SK-N-SH treated with all-trans-retinoic acid at 6 μM for 48 hours (cell line): ENCODE results near the gene PSMG4.

ENCODE experiments used
- ATAC-seq: fragments of 200-7000 bp; cut with Tn5 transposase; 3 replicates; pipeline ENCODE4 v1.9.1; 2020; ENCODE audit warnings: mild to moderate bottlenecking, moderate library complexity
- BACH2 ChIP-seq: fragments of 250-450 bp; sonication (Bioruptor Pico); IDR thresholded peaks from 2 replicates; pipeline ENCODE4 v1.9.0; 2021; ENCODE audit warnings: mild to moderate bottlenecking, borderline replicate concordance
- CSDC2 ChIP-seq: fragments of 250-450 bp; sonication (Bioruptor Pico); IDR thresholded peaks from 2 replicates; pipeline ENCODE4 v1.5.0; 2020; ENCODE audit warnings: mild to moderate bottlenecking, moderate library complexity
- ESRRG ChIP-seq: fragments of 250-450 bp; sonication (Bioruptor Pico); IDR thresholded peaks from 2 replicates; pipeline ENCODE4 v1.6.1; 2021; ENCODE audit warnings: mild to moderate bottlenecking
- GLIS3 ChIP-seq: fragments of 250-450 bp; sonication (Bioruptor Pico); IDR thresholded peaks from 2 replicates; pipeline ENCODE4 v1.5.0; 2020; ENCODE audit warnings: mild to moderate bottlenecking, moderate library complexity
- ISL1 ChIP-seq: fragments of 250-450 bp; sonication (Bioruptor Pico); IDR thresholded peaks from 2 replicates; pipeline ENCODE4 v2.1.2; 2022; ENCODE audit warnings: mild to moderate bottlenecking, moderate library complexity
- OSR1 ChIP-seq: fragments of 250-450 bp; sonication (Bioruptor Pico); IDR thresholded peaks from 2 replicates; pipeline ENCODE4 v1.8.0; 2022; ENCODE audit warnings: moderate library complexity, mild to moderate bottlenecking, inconsistent platforms
- PPARA ChIP-seq: fragments of 250-450 bp; sonication (Bioruptor Pico); IDR thresholded peaks from 2 replicates; pipeline ENCODE4 v1.5.0; 2020; ENCODE audit warnings: mild to moderate bottlenecking, borderline replicate concordance
- RARB ChIP-seq: fragments of 250-450 bp; sonication (Bioruptor Pico); IDR thresholded peaks from 2 replicates; pipeline ENCODE4 v1.8.0; 2021; ENCODE audit warnings: mild to moderate bottlenecking, moderate library complexity
- SNAI2 ChIP-seq: fragments of 250-450 bp; sonication (Bioruptor Pico); IDR thresholded peaks from 2 replicates; pipeline ENCODE4 v1.5.0; 2020; ENCODE audit warnings: mild to moderate bottlenecking, moderate library complexity
- TCF4 ChIP-seq: fragments of 250-450 bp; sonication (Bioruptor Pico); IDR thresholded peaks from 2 replicates; pipeline ENCODE4 v1.8.0; 2021; ENCODE audit warnings: mild to moderate bottlenecking, moderate library complexity, borderline replicate concordance
- TOX ChIP-seq: fragments of 250-450 bp; sonication (Bioruptor Pico); IDR thresholded peaks from 2 replicates; pipeline ENCODE4 v1.8.0; 2021; ENCODE audit warnings: mild to moderate bottlenecking, moderate library complexity, borderline replicate concordance
- ZC3H10 ChIP-seq: fragments of 250-450 bp; sonication (Bioruptor Pico); IDR thresholded peaks from 2 replicates; pipeline ENCODE4 v1.5.1; 2021; ENCODE audit warnings: mild to moderate bottlenecking, moderate library complexity
- ZFP3 ChIP-seq: fragments of 250-450 bp; sonication (Bioruptor Pico); IDR thresholded peaks from 2 replicates; pipeline ENCODE4 v1.5.0; 2020; ENCODE audit warnings: mild to moderate bottlenecking, moderate library complexity
- ZFP30 ChIP-seq: fragments of 450-650 bp; formaldehyde crosslinking; IDR thresholded peaks from 2 replicates; pipeline ENCODE4 v1.5.0; 2022; ENCODE audit warnings: mild to moderate bottlenecking, moderate library complexity
- ZNF565 ChIP-seq: fragments of 450-650 bp; formaldehyde crosslinking; conservative IDR thresholded peaks from 2 replicates; pipeline ENCODE4 v1.5.0; 2020; ENCODE audit warnings: low read depth, mild to moderate bottlenecking, moderate library complexity
- ZNF70 ChIP-seq: fragments of 450-650 bp; formaldehyde crosslinking; IDR thresholded peaks from 2 replicates; pipeline ENCODE4 v1.5.0; 2020; ENCODE audit warnings: mild to moderate bottlenecking, moderate library complexity
- ZNF8 ChIP-seq: fragments of 450-650 bp; formaldehyde crosslinking; IDR thresholded peaks from 2 replicates; pipeline ENCODE4 v1.5.0; 2020; ENCODE audit warnings: mild to moderate bottlenecking, moderate library complexity
- TF ChIP-seq, protein P1 (sequence below): fragments of 250-450 bp; sonication (Bioruptor Pico); IDR thresholded peaks from 2 replicates; pipeline ENCODE4 v1.5.1; 2021; ENCODE audit warnings: mild to moderate bottlenecking, moderate library complexity
- TF ChIP-seq, protein P2 (sequence below): fragments of 250-450 bp; sonication (Bioruptor Pico); IDR thresholded peaks from 2 replicates; pipeline ENCODE4 v1.8.0; 2021; ENCODE audit warnings: low read depth, mild to moderate bottlenecking, moderate library complexity, borderline replicate concordance
- TF ChIP-seq, protein P3 (sequence below): fragments of 250-450 bp; sonication (Bioruptor Pico); IDR thresholded peaks from 2 replicates; pipeline ENCODE4 v1.5.1; 2020; ENCODE audit warnings: low read depth, mild to moderate bottlenecking, moderate library complexity
- TF ChIP-seq, protein P4 (sequence below): fragments of 250-450 bp; sonication (Bioruptor Pico); IDR thresholded peaks from 2 replicates; pipeline ENCODE4 v1.8.0; 2020; ENCODE audit warnings: mild to moderate bottlenecking, moderate library complexity, borderline replicate concordance

Gene PSMG4

DNA sequence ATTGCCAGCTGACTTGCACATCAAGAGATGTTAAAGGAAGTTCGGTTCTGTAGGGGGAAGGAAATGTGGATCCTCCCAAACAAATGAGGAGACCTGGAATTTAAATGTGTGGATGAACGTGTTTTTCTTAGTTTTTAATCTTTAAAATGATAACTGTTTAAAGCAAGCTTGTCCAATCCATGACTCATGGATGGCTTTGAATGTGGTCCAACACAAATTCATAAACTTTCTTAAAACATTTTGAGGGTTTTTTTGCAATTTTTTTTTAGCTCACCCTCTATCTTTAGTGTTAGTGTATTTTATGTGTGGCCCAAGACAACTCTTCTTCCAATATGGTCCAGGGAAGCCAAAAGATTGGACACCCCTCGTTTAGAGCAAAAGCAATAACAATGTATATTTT lies 43.8 kb upstream of the PSMG4 start:
- no peak for ATAC-seq
- TF ChIP-seq ZNF565 (CRISPR knock-in tag), result no peak
- no peak for TF ChIP-seq ZFP30 (CRISPR knock-in tag)
- TF ChIP-seq, protein P1, sequence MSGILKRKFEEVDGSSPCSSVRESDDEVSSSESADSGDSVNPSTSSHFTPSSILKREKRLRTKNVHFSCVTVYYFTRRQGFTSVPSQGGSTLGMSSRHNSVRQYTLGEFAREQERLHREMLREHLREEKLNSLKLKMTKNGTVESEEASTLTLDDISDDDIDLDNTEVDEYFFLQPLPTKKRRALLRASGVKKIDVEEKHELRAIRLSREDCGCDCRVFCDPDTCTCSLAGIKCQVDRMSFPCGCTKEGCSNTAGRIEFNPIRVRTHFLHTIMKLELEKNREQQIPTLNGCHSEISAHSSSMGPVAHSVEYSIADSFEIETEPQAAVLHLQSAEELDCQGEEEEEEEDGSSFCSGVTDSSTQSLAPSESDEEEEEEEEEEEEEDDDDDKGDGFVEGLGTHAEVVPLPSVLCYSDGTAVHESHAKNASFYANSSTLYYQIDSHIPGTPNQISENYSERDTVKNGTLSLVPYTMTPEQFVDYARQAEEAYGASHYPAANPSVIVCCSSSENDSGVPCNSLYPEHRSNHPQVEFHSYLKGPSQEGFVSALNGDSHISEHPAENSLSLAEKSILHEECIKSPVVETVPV (CRISPR knock-in tag), result no peak
- no peak for TF ChIP-seq ZNF8
- TF ChIP-seq PPARA, result no peak
- no peak for TF ChIP-seq ZC3H10 (CRISPR knock-in tag)
- no peak for TF ChIP-seq ZNF70 (CRISPR knock-in tag)
- no peak for TF ChIP-seq RARB
- TF ChIP-seq, protein P2, sequence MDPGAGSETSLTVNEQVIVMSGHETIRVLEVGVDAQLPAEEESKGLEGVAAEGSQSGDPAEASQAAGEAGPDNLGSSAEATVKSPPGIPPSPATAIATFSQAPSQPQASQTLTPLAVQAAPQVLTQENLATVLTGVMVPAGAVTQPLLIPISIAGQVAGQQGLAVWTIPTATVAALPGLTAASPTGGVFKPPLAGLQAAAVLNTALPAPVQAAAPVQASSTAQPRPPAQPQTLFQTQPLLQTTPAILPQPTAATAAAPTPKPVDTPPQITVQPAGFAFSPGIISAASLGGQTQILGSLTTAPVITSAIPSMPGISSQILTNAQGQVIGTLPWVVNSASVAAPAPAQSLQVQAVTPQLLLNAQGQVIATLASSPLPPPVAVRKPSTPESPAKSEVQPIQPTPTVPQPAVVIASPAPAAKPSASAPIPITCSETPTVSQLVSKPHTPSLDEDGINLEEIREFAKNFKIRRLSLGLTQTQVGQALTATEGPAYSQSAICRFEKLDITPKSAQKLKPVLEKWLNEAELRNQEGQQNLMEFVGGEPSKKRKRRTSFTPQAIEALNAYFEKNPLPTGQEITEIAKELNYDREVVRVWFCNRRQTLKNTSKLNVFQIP (CRISPR knock-in tag), result no peak
- TF ChIP-seq GLIS3, result no peak
- TF ChIP-seq ESRRG (CRISPR knock-in tag), result no peak
- TF ChIP-seq SNAI2 (CRISPR knock-in tag), result no peak
- no peak for TF ChIP-seq ZFP3 (CRISPR knock-in tag)
- TF ChIP-seq, protein P3, sequence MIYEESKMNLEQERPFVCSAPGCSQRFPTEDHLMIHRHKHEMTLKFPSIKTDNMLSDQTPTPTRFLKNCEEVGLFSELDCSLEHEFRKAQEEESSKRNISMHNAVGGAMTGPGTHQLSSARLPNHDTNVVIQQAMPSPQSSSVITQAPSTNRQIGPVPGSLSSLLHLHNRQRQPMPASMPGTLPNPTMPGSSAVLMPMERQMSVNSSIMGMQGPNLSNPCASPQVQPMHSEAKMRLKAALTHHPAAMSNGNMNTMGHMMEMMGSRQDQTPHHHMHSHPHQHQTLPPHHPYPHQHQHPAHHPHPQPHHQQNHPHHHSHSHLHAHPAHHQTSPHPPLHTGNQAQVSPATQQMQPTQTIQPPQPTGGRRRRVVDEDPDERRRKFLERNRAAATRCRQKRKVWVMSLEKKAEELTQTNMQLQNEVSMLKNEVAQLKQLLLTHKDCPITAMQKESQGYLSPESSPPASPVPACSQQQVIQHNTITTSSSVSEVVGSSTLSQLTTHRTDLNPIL (CRISPR knock-in tag), result no peak
- TF ChIP-seq CSDC2, result no peak
- no peak for TF ChIP-seq BACH2 (CRISPR knock-in tag)
- TF ChIP-seq TOX (CRISPR knock-in tag), result no peak
- TF ChIP-seq, protein P4, sequence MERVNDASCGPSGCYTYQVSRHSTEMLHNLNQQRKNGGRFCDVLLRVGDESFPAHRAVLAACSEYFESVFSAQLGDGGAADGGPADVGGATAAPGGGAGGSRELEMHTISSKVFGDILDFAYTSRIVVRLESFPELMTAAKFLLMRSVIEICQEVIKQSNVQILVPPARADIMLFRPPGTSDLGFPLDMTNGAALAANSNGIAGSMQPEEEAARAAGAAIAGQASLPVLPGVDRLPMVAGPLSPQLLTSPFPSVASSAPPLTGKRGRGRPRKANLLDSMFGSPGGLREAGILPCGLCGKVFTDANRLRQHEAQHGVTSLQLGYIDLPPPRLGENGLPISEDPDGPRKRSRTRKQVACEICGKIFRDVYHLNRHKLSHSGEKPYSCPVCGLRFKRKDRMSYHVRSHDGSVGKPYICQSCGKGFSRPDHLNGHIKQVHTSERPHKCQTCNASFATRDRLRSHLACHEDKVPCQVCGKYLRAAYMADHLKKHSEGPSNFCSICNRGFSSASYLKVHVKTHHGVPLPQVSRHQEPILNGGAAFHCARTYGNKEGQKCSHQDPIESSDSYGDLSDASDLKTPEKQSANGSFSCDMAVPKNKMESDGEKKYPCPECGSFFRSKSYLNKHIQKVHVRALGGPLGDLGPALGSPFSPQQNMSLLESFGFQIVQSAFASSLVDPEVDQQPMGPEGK (CRISPR knock-in tag), result no peak
- no peak for TF ChIP-seq OSR1 (CRISPR knock-in tag)
- no peak for TF ChIP-seq TCF4

DNA sequence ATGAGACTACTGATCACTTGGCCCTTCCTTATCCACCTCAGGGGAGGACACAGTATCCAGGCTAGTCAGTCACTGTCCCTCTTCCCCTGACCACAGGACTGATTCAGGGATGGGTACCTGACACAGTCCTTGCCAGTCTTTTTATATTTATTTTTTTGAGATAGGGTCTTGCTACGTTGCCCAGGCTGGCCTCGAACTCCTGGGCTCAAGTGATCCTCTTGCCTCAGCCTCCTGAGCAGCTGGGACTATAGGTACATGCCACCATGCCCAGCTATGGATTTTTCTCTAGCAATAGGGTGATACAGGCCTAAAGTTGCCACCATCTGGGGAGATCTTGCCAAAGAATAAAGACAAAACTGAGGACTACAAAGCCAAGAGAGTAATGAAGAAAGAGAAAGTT lies 41.5 kb upstream of the PSMG4 start:
- no peak for ATAC-seq
- no peak for TF ChIP-seq PPARA
- no peak for TF ChIP-seq OSR1 (CRISPR knock-in tag)
- TF ChIP-seq, all 23 proteins: peak for 0

DNA sequence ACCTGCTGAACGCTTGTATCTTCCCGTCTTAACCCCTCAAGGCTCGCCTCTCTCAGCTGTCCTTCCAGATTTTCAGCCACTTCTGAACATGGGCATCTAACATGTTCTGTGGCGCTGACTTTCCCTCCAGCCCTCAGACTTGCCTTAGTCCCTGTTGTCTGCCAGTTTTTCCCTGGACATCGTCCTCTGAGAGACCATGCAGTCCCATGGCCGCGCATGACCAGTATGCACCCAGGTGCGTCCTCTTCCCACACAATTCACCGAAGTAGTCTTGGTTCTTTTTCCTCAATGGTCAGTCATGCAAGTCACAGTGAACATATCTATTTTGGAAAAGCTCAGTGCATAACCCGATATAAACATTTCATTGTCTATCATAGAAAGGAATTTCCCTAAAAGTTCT lies 40.5 kb upstream of the PSMG4 start:
- ATAC-seq, result no peak
- TF ChIP-seq BACH2 (CRISPR knock-in tag) (no peak), TOX (CRISPR knock-in tag) (no peak), ZFP30 (CRISPR knock-in tag) (no peak)
- TF ChIP-seq, protein P2 (CRISPR knock-in tag), result no peak

DNA sequence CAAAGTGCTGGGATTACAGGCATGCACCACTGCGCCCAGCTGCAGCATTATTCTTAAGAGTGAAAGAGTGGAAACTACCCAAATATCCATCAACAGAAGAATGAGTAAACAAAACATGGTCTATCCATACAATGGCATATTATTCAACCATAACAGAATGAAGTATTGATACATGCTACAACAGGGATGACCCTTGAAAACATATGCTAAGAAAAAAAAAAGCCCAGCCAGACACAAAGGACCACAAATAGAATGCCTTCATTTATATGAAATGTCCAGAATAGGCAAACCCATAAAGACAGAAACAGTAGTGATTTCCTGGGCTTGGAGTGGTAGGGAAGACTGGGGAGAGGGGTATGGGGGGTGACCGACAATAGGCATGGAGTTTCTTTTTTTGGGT lies 38.4 kb upstream of the PSMG4 start:
- no peak for ATAC-seq
- TF ChIP-seq BACH2 (CRISPR knock-in tag), result no peak
- TF ChIP-seq ZFP30 (CRISPR knock-in tag), result no peak
- no peak for TF ChIP-seq CSDC2
- no peak for TF ChIP-seq OSR1 (CRISPR knock-in tag)
- no peak for TF ChIP-seq ZNF565 (CRISPR knock-in tag)
- TF ChIP-seq, protein P2 (CRISPR knock-in tag), result no peak
- no peak for TF ChIP-seq TOX (CRISPR knock-in tag)
- TF ChIP-seq, protein P4 (CRISPR knock-in tag), result no peak
- TF ChIP-seq ZC3H10 (CRISPR knock-in tag), result no peak
- TF ChIP-seq ZNF8, result no peak
- TF ChIP-seq ISL1 (CRISPR knock-in tag), result no peak
- no peak for TF ChIP-seq TCF4
- no peak for TF ChIP-seq GLIS3
- TF ChIP-seq, protein P1 (CRISPR knock-in tag), result no peak
